Neural progenitor cell (in vitro differentiated cells): Measurements from ENCODE around the gene RBM8A. TPM values are rescaled to one million over a fixed set of nuclear protein-coding genes. Genes with fewer than 3 reads are reported as not detected.

Experiments used
- DNase-seq: peaks from one replicate; pipeline ENCODE4 v3.0.0-alpha.2; 2016; ENCODE audit warnings: low spot score
- H2AFZ ChIP-seq: fragments of 200-600 bp; sonication (generic); replicated peaks from 2 replicates; pipeline ENCODE4 v1.6.1; 2016; ENCODE audit warnings: antibody characterized with exemption
- H3F3A ChIP-seq: fragments of 200-600 bp; sonication (generic); 2 replicates; pipeline ENCODE4 v1.6.1; 2016; ENCODE audit warnings: antibody characterized with exemption, low read depth
- H3K27ac ChIP-seq: fragments of 200-600 bp; sonication (generic); 2 replicates; pipeline ENCODE4 v1.5.1; 2016; ENCODE audit warnings: mild to moderate bottlenecking
- H3K27me3 ChIP-seq: fragments of 200-600 bp; sonication (generic); 2 replicates; pipeline ENCODE4 v1.6.1; 2016; ENCODE audit warnings: mild to moderate bottlenecking, moderate library complexity
- H3K36me3 ChIP-seq: fragments of 200-600 bp; sonication (generic); 2 replicates; pipeline ENCODE4 v1.5.1; 2016
- H3K4me1 ChIP-seq: fragments of 200-600 bp; sonication (generic); 2 replicates; pipeline ENCODE4 v1.6.1; 2016; ENCODE audit warnings: mixed run types
- H3K4me2 ChIP-seq: fragments of 200-600 bp; sonication (generic); 2 replicates; pipeline ENCODE4 v1.6.1; 2016
- H3K4me3 ChIP-seq: fragments of 200-600 bp; sonication (generic); 2 replicates; pipeline ENCODE4 v1.5.1; 2016
- H3K79me2 ChIP-seq: fragments of 200-600 bp; sonication (generic); 2 replicates; pipeline ENCODE4 v1.6.1; 2016; ENCODE audit warnings: low read depth
- H3K9ac ChIP-seq: fragments of 200-600 bp; sonication (generic); 2 replicates; pipeline ENCODE4 v1.6.1; 2016
- H3K9me3 ChIP-seq: fragments of 200-600 bp; sonication (generic); 2 replicates; pipeline ENCODE4 v1.5.1; 2016; ENCODE audit warnings: low read depth
- H4K20me1 ChIP-seq: fragments of 200-600 bp; sonication (generic); 2 replicates; pipeline ENCODE4 v1.6.1; 2016; ENCODE audit warnings: low read depth
- H3K27ac Mint-ChIP-seq: 3 replicates; pipeline ENCODE4 v1.8.0; 2021; ENCODE audit warnings: mixed read lengths
- H3K27me3 Mint-ChIP-seq: 2 replicates; pipeline ENCODE4 v1.8.0; 2022; ENCODE audit warnings: low read depth, mild to moderate bottlenecking, inconsistent platforms, moderate library complexity, mixed read lengths; ENCODE audit not compliant: insufficient read depth
- H3K36me3 Mint-ChIP-seq: 3 replicates; pipeline ENCODE4 v1.8.0; 2021; ENCODE audit warnings: mixed read lengths
- H3K4me1 Mint-ChIP-seq: 3 replicates; pipeline ENCODE4 v1.8.0; 2021; ENCODE audit warnings: mixed read lengths
- H3K4me3 Mint-ChIP-seq: 3 replicates; pipeline ENCODE4 v1.8.0; 2021; ENCODE audit warnings: mild to moderate bottlenecking, moderate library complexity, mixed read lengths
- H3K9me3 Mint-ChIP-seq: 3 replicates; pipeline ENCODE4 v1.8.0; 2020; ENCODE audit warnings: mixed read lengths
- EZH2 ChIP-seq: fragments of 200-600 bp; sonication (generic); IDR thresholded peaks from 2 replicates; pipeline ENCODE4 v1.6.1; 2017; ENCODE audit warnings: antibody characterized with exemption, mild to moderate bottlenecking, moderate library complexity
- EZH2phosphoT487 ChIP-seq: fragments of 200-600 bp; sonication (generic); IDR thresholded peaks from 2 replicates; pipeline ENCODE4 v1.6.1; 2017; ENCODE audit warnings: antibody characterized with exemption
- total RNA-seq: library from RNA; depleted of rRNA; stranded (reverse); fragments of >200 nt; gene quantifications from 2 replicates; pipeline ENCODE4 v1.2.3, GENCODE V29; 2015; ENCODE audit warnings: low replicate concordance
- TF ChIP-seq, protein P1 (sequence below): fragments of 200-600 bp; sonication (generic); IDR thresholded peaks from 2 replicates; pipeline ENCODE4 v1.5.1; 2017; ENCODE audit warnings: antibody characterized with exemption, mild to moderate bottlenecking

The RBM8A gene
- total RNA-seq, 1 donor from 2014 or later = 320 TPM

DNA sequence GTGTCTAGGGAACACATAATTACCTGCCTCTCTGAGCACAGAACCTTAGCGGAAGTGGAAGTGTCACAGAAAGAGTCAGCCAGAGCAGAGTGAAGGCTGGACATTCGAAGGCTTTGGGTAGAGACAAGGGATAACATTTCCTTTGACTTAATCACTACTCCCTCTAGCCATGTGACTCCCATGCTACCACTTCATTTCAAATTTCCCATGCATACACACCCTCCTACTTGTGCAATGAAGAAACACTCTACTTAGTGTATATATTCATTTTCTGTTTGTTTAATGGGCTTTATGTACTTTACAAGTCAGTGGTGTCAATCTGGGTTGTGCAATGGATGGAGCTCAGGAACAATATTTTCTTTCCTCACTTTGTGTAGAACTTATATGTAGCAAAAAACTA is 48.6 kb downstream of the RBM8A start:
- H3K36me3 ChIP-seq = no peaks in the 10 kb centered on the region
- Mint-ChIP-seq H3K27ac (no peak overlapping the region), H3K4me1 (peaks cover 10% of the 10 kb centered on the region), H3K4me3 (no peak overlapping the region), H3K27me3 (peaks cover 27% of the 10 kb centered on the region), H3K9me3 (no peaks in the 10 kb centered on the region), H3K36me3 (no peaks in the 10 kb centered on the region)
- H3K4me3 ChIP-seq = no peak overlapping the region
- no peak overlapping the region for H3K4me2 ChIP-seq
- peaks cover 8% of the 10 kb centered on the region for H3F3A ChIP-seq
- no peak for DNase-seq
- no peaks in the 10 kb centered on the region for H4K20me1 ChIP-seq
- no peaks in the 10 kb centered on the region for H3K9me3 ChIP-seq
- no peak overlapping the region for H3K27ac ChIP-seq
- H3K27me3 ChIP-seq = peaks cover 15% of the 10 kb centered on the region
- H2AFZ ChIP-seq = peak overlapping the region; percentile 15
- TF ChIP-seq EZH2 (no peak), EZH2phosphoT487 (no peak)
- TF ChIP-seq, protein P1, sequence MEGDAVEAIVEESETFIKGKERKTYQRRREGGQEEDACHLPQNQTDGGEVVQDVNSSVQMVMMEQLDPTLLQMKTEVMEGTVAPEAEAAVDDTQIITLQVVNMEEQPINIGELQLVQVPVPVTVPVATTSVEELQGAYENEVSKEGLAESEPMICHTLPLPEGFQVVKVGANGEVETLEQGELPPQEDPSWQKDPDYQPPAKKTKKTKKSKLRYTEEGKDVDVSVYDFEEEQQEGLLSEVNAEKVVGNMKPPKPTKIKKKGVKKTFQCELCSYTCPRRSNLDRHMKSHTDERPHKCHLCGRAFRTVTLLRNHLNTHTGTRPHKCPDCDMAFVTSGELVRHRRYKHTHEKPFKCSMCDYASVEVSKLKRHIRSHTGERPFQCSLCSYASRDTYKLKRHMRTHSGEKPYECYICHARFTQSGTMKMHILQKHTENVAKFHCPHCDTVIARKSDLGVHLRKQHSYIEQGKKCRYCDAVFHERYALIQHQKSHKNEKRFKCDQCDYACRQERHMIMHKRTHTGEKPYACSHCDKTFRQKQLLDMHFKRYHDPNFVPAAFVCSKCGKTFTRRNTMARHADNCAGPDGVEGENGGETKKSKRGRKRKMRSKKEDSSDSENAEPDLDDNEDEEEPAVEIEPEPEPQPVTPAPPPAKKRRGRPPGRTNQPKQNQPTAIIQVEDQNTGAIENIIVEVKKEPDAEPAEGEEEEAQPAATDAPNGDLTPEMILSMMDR = no peak
- H3K79me2 ChIP-seq = no peaks in the 10 kb centered on the region
- H3K9ac ChIP-seq = no peak overlapping the region
- peaks cover 22% of the 10 kb centered on the region for H3K4me1 ChIP-seq

DNA sequence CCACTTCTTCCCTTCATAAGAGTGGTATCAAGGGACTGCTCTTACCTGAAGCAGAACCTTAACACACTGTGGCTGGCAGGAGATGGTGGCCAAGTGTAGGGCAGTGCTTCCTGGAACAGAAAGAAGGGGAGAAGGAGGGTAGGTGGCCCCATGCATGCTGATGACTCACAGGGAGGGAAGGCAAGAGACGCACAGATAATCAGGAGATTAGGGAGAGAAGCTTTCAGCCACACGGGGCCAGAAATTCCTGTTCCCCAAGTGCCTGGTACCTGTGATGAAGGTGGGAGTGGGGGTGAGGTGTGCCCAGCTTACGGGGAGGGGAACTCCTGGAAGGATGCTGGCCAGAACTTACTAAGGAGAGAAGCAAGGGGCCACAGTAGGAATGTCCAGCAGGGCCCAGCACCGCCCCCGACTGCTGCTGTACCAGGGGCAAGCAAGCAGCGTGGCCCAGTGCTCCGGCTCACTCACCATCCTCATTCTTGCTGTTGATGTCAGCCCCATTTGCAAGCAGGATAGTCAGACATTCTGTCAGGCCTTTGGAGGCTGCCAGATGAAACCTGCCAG is 49.3 kb downstream of the RBM8A start:
- H3K4me1 ChIP-seq = peaks cover 22% of the 10 kb centered on the region
- H3K36me3 ChIP-seq = no peaks in the 10 kb centered on the region
- Mint-ChIP-seq H3K9me3 (no peaks in the 10 kb centered on the region), H3K27ac (no peak overlapping the region), H3K36me3 (no peaks in the 10 kb centered on the region), H3K27me3 (peaks cover 24% of the 10 kb centered on the region), H3K4me1 (peaks cover 12% of the 10 kb centered on the region), H3K4me3 (no peak overlapping the region)
- TF ChIP-seq EZH2phosphoT487 = no peak
- TF ChIP-seq EZH2 = no peak
- TF ChIP-seq, protein P1 = no peak
- H3K27ac ChIP-seq = no peak overlapping the region
- H4K20me1 ChIP-seq = no peaks in the 10 kb centered on the region
- H2AFZ ChIP-seq = no peak overlapping the region
- peaks cover 8% of the 10 kb centered on the region for H3F3A ChIP-seq
- H3K4me3 ChIP-seq = no peak overlapping the region
- H3K79me2 ChIP-seq = no peaks in the 10 kb centered on the region
- peaks cover 11% of the 10 kb centered on the region for H3K27me3 ChIP-seq
- H3K9ac ChIP-seq = no peak overlapping the region
- no peak for DNase-seq
- no peak overlapping the region for H3K4me2 ChIP-seq
- no peaks in the 10 kb centered on the region for H3K9me3 ChIP-seq

DNA sequence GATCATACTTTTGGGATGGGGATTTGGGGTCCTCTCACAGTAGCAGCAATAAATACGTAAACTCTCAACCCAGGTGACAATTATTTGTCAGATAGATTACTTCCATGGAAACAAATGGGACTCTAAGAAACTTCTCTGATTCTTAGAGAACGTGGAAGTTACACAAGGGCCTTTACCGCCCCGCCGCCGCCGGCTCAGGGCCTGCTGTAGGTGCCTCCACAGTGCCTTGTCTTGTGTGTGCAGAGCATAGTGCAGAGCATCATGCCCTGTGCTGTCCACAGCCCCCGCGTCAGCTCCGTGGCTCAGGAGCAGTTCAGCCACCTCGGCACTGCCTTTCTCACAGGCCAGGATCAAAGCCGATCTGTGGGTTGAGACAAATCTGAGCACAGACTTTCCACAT is 52.6 kb downstream of the RBM8A start:
- no peaks in the 10 kb centered on the region for H3K36me3 ChIP-seq
- H3K4me1 ChIP-seq = peaks cover 18% of the 10 kb centered on the region
- no peaks in the 10 kb centered on the region for H4K20me1 ChIP-seq
- no peak overlapping the region for H3K9ac ChIP-seq
- H3K4me2 ChIP-seq = no peak overlapping the region
- H3K27ac ChIP-seq = no peak overlapping the region
- H3K4me1 Mint-ChIP-seq = peaks cover 22% of the 10 kb centered on the region
- no peak for TF ChIP-seq EZH2phosphoT487
- TF ChIP-seq, protein P1 = no peak
- no peak for TF ChIP-seq EZH2
- H3K4me3 ChIP-seq = no peak overlapping the region
- no peaks in the 10 kb centered on the region for H3K9me3 ChIP-seq
- H3K27me3 ChIP-seq = peaks cover 7% of the 10 kb centered on the region
- H3K36me3 Mint-ChIP-seq = no peaks in the 10 kb centered on the region
- H3K4me3 Mint-ChIP-seq = no peak overlapping the region
- DNase-seq = no peak
- no peak overlapping the region for H3K27ac Mint-ChIP-seq
- H3K27me3 Mint-ChIP-seq = peaks cover 29% of the 10 kb centered on the region
- no peaks in the 10 kb centered on the region for H3K79me2 ChIP-seq
- no peaks in the 10 kb centered on the region for H3K9me3 Mint-ChIP-seq
- peaks cover 2% of the 10 kb centered on the region for H3F3A ChIP-seq
- no peak overlapping the region for H2AFZ ChIP-seq
